Measurements from ENCODE around the gene CACNA1F.

Gene CACNA1F

GRCh38 chrX:49263631-49264030 is 30.5 kb upstream of the CACNA1F start:
- no peak overlapping the region for H3K4me2 ChIP-seq (ENCODE audit: low read depth, low read length, poor library complexity, severe bottlenecking)

GRCh38 chrX:49262603-49263002 is 29.5 kb upstream of the CACNA1F start:
- H2AFZ ChIP-seq (ENCODE audit: low read length), result no peak overlapping the region
- H3K4me3 ChIP-seq (ENCODE audit: low read length, poor library complexity, severe bottlenecking), result no peak overlapping the region
- H3K9ac ChIP-seq (ENCODE audit: low read depth, low read length, poor library complexity, severe bottlenecking), result no peak overlapping the region
- H3F3A ChIP-seq (ENCODE audit: low read depth), result no peaks in the 10 kb centered on the region
- no peaks in the 10 kb centered on the region for H3K9me3 ChIP-seq (ENCODE audit: insufficient read depth, low read depth, low read length)
- H3K4me2 ChIP-seq (ENCODE audit: low read depth, low read length, poor library complexity, severe bottlenecking), result no peak overlapping the region
- no peaks in the 10 kb centered on the region for H3K4me1 ChIP-seq (ENCODE audit: insufficient read depth, low read length, poor library complexity, severe bottlenecking)
- TF ChIP-seq CTCF (conservative IDR thresholded peaks at IDR 0.05; ENCODE audit: low read length) (no peak), EZH2phosphoT487 (IDR thresholded peaks at IDR 0.05; ENCODE audit: borderline replicate concordance) (no peak)
- H4K20me1 ChIP-seq (ENCODE audit: insufficient read depth, low read length, poor library complexity, severe bottlenecking), result no peaks in the 10 kb centered on the region
- H3K36me3 ChIP-seq (ENCODE audit: insufficient read depth, low read length), result no peaks in the 10 kb centered on the region
- H3K27me3 ChIP-seq (ENCODE audit: insufficient read depth, low read length, poor library complexity, severe bottlenecking), result no peaks in the 10 kb centered on the region
- H3K9me2 ChIP-seq (replicated peaks; ENCODE audit: low read depth, low read length), result no peaks in the 10 kb centered on the region
- no peaks in the 10 kb centered on the region for H3K79me2 ChIP-seq (ENCODE audit: insufficient read depth, low read length)

More at GRCh38 chrX:49263631-49264030, 30.5 kb upstream of the CACNA1F start:
- H3K4me3 ChIP-seq (ENCODE audit: low read length, poor library complexity, severe bottlenecking), result no peak overlapping the region
- no peaks in the 10 kb centered on the region for H4K20me1 ChIP-seq (ENCODE audit: insufficient read depth, low read length, poor library complexity, severe bottlenecking)
- no peaks in the 10 kb centered on the region for H3K79me2 ChIP-seq (ENCODE audit: insufficient read depth, low read length)
- no peaks in the 10 kb centered on the region for H3F3A ChIP-seq (ENCODE audit: low read depth)
- H3K27me3 ChIP-seq (ENCODE audit: insufficient read depth, low read length, poor library complexity, severe bottlenecking), result no peaks in the 10 kb centered on the region
- H3K9ac ChIP-seq (ENCODE audit: low read depth, low read length, poor library complexity, severe bottlenecking), result no peak overlapping the region
- H3K36me3 ChIP-seq (ENCODE audit: insufficient read depth, low read length), result no peaks in the 10 kb centered on the region
- no peak overlapping the region for H2AFZ ChIP-seq (ENCODE audit: low read length)
- H3K9me3 ChIP-seq (ENCODE audit: insufficient read depth, low read depth, low read length), result no peaks in the 10 kb centered on the region
- TF ChIP-seq CTCF (conservative IDR thresholded peaks at IDR 0.05; ENCODE audit: low read length) (no peak), EZH2phosphoT487 (IDR thresholded peaks at IDR 0.05; ENCODE audit: borderline replicate concordance) (no peak)
- H3K4me1 ChIP-seq (ENCODE audit: insufficient read depth, low read length, poor library complexity, severe bottlenecking), result no peaks in the 10 kb centered on the region
- H3K9me2 ChIP-seq (replicated peaks; ENCODE audit: low read depth, low read length), result no peaks in the 10 kb centered on the region

- Histone ChIP-seq H3K79me2 (ENCODE audit: insufficient read depth, low read length) (no peaks in the 10 kb centered on the region), H3K9ac (ENCODE audit: low read depth, low read length, poor library complexity, severe bottlenecking) (no peak overlapping the region), H3F3A (ENCODE audit: low read depth) (no peaks in the 10 kb centered on the region), H3K4me3 (ENCODE audit: low read length, poor library complexity, severe bottlenecking) (no peak overlapping the region), H2AFZ (ENCODE audit: low read length) (no peak overlapping the region), H3K27me3 (ENCODE audit: insufficient read depth, low read length, poor library complexity, severe bottlenecking) (no peaks in the 10 kb centered on the region), H3K9me3 (ENCODE audit: insufficient read depth, low read depth, low read length) (no peaks in the 10 kb centered on the region), H3K36me3 (ENCODE audit: insufficient read depth, low read length) (no peaks in the 10 kb centered on the region), H3K9me2 (replicated peaks; ENCODE audit: low read depth, low read length) (no peaks in the 10 kb centered on the region), H3K4me2 (ENCODE audit: low read depth, low read length, poor library complexity, severe bottlenecking) (no peak overlapping the region), H4K20me1 (ENCODE audit: insufficient read depth, low read length, poor library complexity, severe bottlenecking) (no peaks in the 10 kb centered on the region), H3K4me1 (ENCODE audit: insufficient read depth, low read length, poor library complexity, severe bottlenecking) (no peaks in the 10 kb centered on the region)
- no peak for TF ChIP-seq CTCF (conservative IDR thresholded peaks at IDR 0.05; ENCODE audit: low read length)
- TF ChIP-seq EZH2phosphoT487 (IDR thresholded peaks at IDR 0.05; ENCODE audit: borderline replicate concordance), result no peak
These were observed 27.3 kb upstream of the CACNA1F start for GRCh38 chrX:49260221-49260985.
